HG02678 (cell line): ENCODE results near the gene DNM3.
"Not testable (repeated sequence)": the region's sequence is repeated elsewhere in the genome, so short reads cannot be mapped to it uniquely, and the experiment has no call there.

Experiments used
- ATAC-seq: cut with Tn5 transposase; IDR thresholded peaks from one replicate; pipeline ENCODE4 v1.9.1; 2021; ENCODE audit warnings: mild to moderate bottlenecking, moderate library complexity; ENCODE audit not compliant: unreplicated experiment

Gene DNM3

GRCh38 chr1:172298141-172298540 is 456.8 kb downstream of the DNM3 start:
- ATAC-seq = no peak

- no peak for ATAC-seq
These were observed 457.6 kb downstream of the DNM3 start for GRCh38 chr1:172298911-172299310.

- no peak for ATAC-seq
These were observed 458.2 kb downstream of the DNM3 start for GRCh38 chr1:172299515-172299914.

- ATAC-seq = not testable (repeated sequence)
These were observed 466.2 kb downstream of the DNM3 start for GRCh38 chr1:172307508-172307907.

GRCh38 chr1:172308142-172308541 is 466.8 kb downstream of the DNM3 start:
- ATAC-seq = no peak

- no peak for ATAC-seq
These were observed 467.3 kb downstream of the DNM3 start for GRCh38 chr1:172308577-172308976.

GRCh38 chr1:172320733-172321132 is 479.4 kb downstream of the DNM3 start:
- no peak for ATAC-seq

- no peak for ATAC-seq
These were observed 480.2 kb downstream of the DNM3 start for GRCh38 chr1:172321451-172321850.

- ATAC-seq = no peak
These were observed 481.1 kb downstream of the DNM3 start for GRCh38 chr1:172322219-172323061.

- ATAC-seq = no peak
These were observed 482.4 kb downstream of the DNM3 start for GRCh38 chr1:172323686-172324085.

GRCh38 chr1:172324086-172324485 is 482.8 kb downstream of the DNM3 start:
- no peak for ATAC-seq

- no peak for ATAC-seq
These were observed 483.5 kb downstream of the DNM3 start for GRCh38 chr1:172324761-172325160.

- ATAC-seq = no peak
These were observed 484.2 kb downstream of the DNM3 start for GRCh38 chr1:172325531-172325930.

- ATAC-seq = no peak
These were observed 484.8 kb downstream of the DNM3 start for GRCh38 chr1:172326136-172326535.

GRCh38 chr1:172328266-172328665 is 487.0 kb downstream of the DNM3 start:
- no peak for ATAC-seq

GRCh38 chr1:172332230-172332629 is 490.9 kb downstream of the DNM3 start:
- ATAC-seq = no peak

GRCh38 chr1:172335377-172335776 is 494.1 kb downstream of the DNM3 start:
- no peak for ATAC-seq

- peak; percentile 55 for ATAC-seq
These were observed 497.0 kb downstream of the DNM3 start for GRCh38 chr1:172338295-172338735.

- ATAC-seq = no peak
These were observed 498.5 kb downstream of the DNM3 start for GRCh38 chr1:172339842-172340241.

GRCh38 chr1:172340520-172340919 is 499.2 kb downstream of the DNM3 start:
- no peak for ATAC-seq

GRCh38 chr1:172341697-172342096 is 500.4 kb downstream of the DNM3 start:
- no peak for ATAC-seq

- ATAC-seq = peak; percentile 33
These were observed 501.4 kb downstream of the DNM3 start for GRCh38 chr1:172342584-172343239.
